K562 (cell line): Measurements from ENCODE around the gene PLA2G7. TPM values are rescaled to one million over a fixed set of nuclear protein-coding genes. Genes with fewer than 3 reads are reported as not detected.

Experiments
- CHD7 ChIP-seq: fragments of 200-600 bp; sonication (generic); IDR thresholded peaks from one replicate; pipeline ENCODE4 v1.6.1; 2012; ENCODE audit warnings: mild to moderate bottlenecking, low read depth, low read length, inconsistent platforms
- EP300 ChIP-seq: IDR thresholded peaks from 2 replicates; pipeline ENCODE4 v1.6.1; 2012; ENCODE audit warnings: low read length, improper control_type of control experiment
- MXI1 ChIP-seq: IDR thresholded peaks from 2 replicates; pipeline ENCODE4 v1.6.1; 2011; ENCODE audit warnings: low read depth, mild to moderate bottlenecking, improper control_type of control experiment, low read length
- NCOA1 ChIP-seq: fragments of 450-650 bp; IDR thresholded peaks from 2 replicates; pipeline ENCODE4 v1.6.1; 2016; ENCODE audit warnings: low read depth
- ZKSCAN8 ChIP-seq: fragments of 200-800 bp; sonication (Bioruptor generic); IDR thresholded peaks from 2 replicates; pipeline ENCODE4 v1.6.1; 2016; ENCODE audit warnings: missing genetic modification characterization, missing compliant biosample characterization
- ZNF77 ChIP-seq: fragments of 250-450 bp; sonication (Bioruptor Pico); IDR thresholded peaks from 2 replicates; pipeline ENCODE4 v1.5.0; 2020
- polyA plus RNA-seq, 8 experiments: library from polyadenylated mRNA; depleted of rRNA in 4 of 8; stranded (reverse) in 5 of 8; unstranded in 3 of 8; fragments of >200 nt; fragmentation: Nextera tagmentation in 2 of 8; fragmentation: Illumina TruSeq in 1 of 8; extraction: Ambion mirVana in 2 of 8; extraction: Trizol in 1 of 8; gene quantifications; 2 replicates each; pipeline versions ENCODE4 v1.2.1 to v1.2.3, GENCODE V29; 2011 to 2014; ENCODE audit warnings: inconsistent platforms in 1 of 8, missing spikeins in 1 of 8
- total RNA-seq, 7 experiments: library from RNA; depleted of rRNA in 6 of 7; stranded (reverse); fragments of >200 nt in 6 of 7; fragmentation: Illumina TruSeq in 2 of 7; extraction: Trizol in 2 of 7; gene quantifications; 2 replicates each; pipeline versions ENCODE4 v1.2.1 to v1.2.3, GENCODE V29; 2011 to 2021; ENCODE audit warnings: low replicate concordance in 1 of 7
- TF ChIP-seq, protein P1 (sequence below): fragments of 250-450 bp; sonication (Bioruptor Pico); IDR thresholded peaks from 2 replicates; pipeline ENCODE4 v1.8.0; 2022; ENCODE audit warnings: inconsistent platforms
- TF ChIP-seq, protein P2 (sequence below): fragments of 250-450 bp; sonication (Bioruptor Pico); IDR thresholded peaks from 2 replicates; pipeline ENCODE4 v1.8.0; 2021; ENCODE audit warnings: mild to moderate bottlenecking, moderate library complexity

PLA2G7 gene
- total and polyA plus RNA-seq, 9 of the 15 experiments (the other 6 are each of a cell fraction or from before 2014, with no cell fraction given): not detected

- TF ChIP-seq CHD7 (no peak), EP300 (no peak), NCOA1 (no peak), MXI1 (no peak), ZKSCAN8 (CRISPR knock-in tag) (no peak), ZNF77 (CRISPR knock-in tag) (no peak)
- TF ChIP-seq, protein P1, sequence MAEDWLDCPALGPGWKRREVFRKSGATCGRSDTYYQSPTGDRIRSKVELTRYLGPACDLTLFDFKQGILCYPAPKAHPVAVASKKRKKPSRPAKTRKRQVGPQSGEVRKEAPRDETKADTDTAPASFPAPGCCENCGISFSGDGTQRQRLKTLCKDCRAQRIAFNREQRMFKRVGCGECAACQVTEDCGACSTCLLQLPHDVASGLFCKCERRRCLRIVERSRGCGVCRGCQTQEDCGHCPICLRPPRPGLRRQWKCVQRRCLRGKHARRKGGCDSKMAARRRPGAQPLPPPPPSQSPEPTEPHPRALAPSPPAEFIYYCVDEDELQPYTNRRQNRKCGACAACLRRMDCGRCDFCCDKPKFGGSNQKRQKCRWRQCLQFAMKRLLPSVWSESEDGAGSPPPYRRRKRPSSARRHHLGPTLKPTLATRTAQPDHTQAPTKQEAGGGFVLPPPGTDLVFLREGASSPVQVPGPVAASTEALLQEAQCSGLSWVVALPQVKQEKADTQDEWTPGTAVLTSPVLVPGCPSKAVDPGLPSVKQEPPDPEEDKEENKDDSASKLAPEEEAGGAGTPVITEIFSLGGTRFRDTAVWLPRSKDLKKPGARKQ (CRISPR knock-in tag): no peak
- TF ChIP-seq, protein P2, sequence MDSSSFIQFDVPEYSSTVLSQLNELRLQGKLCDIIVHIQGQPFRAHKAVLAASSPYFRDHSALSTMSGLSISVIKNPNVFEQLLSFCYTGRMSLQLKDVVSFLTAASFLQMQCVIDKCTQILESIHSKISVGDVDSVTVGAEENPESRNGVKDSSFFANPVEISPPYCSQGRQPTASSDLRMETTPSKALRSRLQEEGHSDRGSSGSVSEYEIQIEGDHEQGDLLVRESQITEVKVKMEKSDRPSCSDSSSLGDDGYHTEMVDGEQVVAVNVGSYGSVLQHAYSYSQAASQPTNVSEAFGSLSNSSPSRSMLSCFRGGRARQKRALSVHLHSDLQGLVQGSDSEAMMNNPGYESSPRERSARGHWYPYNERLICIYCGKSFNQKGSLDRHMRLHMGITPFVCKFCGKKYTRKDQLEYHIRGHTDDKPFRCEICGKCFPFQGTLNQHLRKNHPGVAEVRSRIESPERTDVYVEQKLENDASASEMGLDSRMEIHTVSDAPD: no peak
Observed at GRCh38 chr6:46772762-46773161, 37.6 kb upstream of the PLA2G7 start (continued).
